ENCODE data around the gene CCNA2.

DNA sequence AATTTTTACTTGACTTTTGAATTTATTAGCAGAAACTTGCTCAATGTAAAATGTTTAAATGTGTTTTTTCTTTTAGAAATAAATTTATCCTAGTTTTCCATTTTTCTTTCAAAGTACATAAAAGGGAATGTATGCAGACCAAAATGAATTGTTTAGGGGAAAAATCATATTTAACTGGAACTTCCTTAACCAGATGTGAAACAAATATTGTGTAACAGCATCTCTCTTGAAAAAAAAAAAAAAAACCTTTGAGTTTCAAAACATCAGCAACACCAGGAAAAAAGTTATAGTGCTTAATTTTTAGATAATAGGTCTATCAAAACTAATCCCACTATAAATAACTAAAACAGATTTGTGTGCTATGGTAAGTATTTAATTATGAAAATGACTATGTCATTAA, 14.5 kb upstream of the CCNA2 start:
- TF ChIP-seq, protein P1, sequence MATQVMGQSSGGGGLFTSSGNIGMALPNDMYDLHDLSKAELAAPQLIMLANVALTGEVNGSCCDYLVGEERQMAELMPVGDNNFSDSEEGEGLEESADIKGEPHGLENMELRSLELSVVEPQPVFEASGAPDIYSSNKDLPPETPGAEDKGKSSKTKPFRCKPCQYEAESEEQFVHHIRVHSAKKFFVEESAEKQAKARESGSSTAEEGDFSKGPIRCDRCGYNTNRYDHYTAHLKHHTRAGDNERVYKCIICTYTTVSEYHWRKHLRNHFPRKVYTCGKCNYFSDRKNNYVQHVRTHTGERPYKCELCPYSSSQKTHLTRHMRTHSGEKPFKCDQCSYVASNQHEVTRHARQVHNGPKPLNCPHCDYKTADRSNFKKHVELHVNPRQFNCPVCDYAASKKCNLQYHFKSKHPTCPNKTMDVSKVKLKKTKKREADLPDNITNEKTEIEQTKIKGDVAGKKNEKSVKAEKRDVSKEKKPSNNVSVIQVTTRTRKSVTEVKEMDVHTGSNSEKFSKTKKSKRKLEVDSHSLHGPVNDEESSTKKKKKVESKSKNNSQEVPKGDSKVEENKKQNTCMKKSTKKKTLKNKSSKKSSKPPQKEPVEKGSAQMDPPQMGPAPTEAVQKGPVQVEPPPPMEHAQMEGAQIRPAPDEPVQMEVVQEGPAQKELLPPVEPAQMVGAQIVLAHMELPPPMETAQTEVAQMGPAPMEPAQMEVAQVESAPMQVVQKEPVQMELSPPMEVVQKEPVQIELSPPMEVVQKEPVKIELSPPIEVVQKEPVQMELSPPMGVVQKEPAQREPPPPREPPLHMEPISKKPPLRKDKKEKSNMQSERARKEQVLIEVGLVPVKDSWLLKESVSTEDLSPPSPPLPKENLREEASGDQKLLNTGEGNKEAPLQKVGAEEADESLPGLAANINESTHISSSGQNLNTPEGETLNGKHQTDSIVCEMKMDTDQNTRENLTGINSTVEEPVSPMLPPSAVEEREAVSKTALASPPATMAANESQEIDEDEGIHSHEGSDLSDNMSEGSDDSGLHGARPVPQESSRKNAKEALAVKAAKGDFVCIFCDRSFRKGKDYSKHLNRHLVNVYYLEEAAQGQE (IDR thresholded peaks at IDR 0.05; ENCODE audit: borderline replicate concordance), result no peak
- TF ChIP-seq, protein P1 (CRISPR knock-in tag; IDR thresholded peaks at IDR 0.05; ENCODE audit: low read depth), result no peak
- TF ChIP-seq KLF6 (CRISPR knock-in tag; IDR thresholded peaks at IDR 0.05; ENCODE audit: borderline replicate concordance), result no peak
- no peak for TF ChIP-seq PHF20 (IDR thresholded peaks at IDR 0.05; ENCODE audit: partially characterized antibody)
- TF ChIP-seq, protein P2, sequence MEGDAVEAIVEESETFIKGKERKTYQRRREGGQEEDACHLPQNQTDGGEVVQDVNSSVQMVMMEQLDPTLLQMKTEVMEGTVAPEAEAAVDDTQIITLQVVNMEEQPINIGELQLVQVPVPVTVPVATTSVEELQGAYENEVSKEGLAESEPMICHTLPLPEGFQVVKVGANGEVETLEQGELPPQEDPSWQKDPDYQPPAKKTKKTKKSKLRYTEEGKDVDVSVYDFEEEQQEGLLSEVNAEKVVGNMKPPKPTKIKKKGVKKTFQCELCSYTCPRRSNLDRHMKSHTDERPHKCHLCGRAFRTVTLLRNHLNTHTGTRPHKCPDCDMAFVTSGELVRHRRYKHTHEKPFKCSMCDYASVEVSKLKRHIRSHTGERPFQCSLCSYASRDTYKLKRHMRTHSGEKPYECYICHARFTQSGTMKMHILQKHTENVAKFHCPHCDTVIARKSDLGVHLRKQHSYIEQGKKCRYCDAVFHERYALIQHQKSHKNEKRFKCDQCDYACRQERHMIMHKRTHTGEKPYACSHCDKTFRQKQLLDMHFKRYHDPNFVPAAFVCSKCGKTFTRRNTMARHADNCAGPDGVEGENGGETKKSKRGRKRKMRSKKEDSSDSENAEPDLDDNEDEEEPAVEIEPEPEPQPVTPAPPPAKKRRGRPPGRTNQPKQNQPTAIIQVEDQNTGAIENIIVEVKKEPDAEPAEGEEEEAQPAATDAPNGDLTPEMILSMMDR (IDR thresholded peaks at IDR 0.05 in 2 of 3, conservative IDR thresholded peaks at IDR 0.05 in 1 of 3; ENCODE audit: insufficient read depth in 2 of 3, low read depth in 1 of 3, low read length in 3 of 3), result no peak
- TF ChIP-seq CREBBP (IDR thresholded peaks at IDR 0.05; ENCODE audit: low read depth, low read length), result no peak
- no peak for TF ChIP-seq BRD4 (IDR thresholded peaks at IDR 0.05)

Data from K562 (cell line).